Stimulated activated naive CD8-positive, alpha-beta T cell treated with anti-CD3 and anti-CD28 coated beads, Interleukin-15, Interleukin-2, amounts not matched to agents 100 ng/mL and 50 ng/mL, for 24 hours (primary cell): ENCODE data around the gene CAMKK2.
"Not testable (repeated sequence)": the region's sequence is repeated elsewhere in the genome, so short reads cannot be mapped to it uniquely, and the experiment has no call there.

Source experiments
- H3K27ac Mint-ChIP-seq: one replicate; pipeline ENCODE4 v1.8.0; 2021; ENCODE audit warnings: mild to moderate bottlenecking, mixed read lengths
- H3K27me3 Mint-ChIP-seq: one replicate; pipeline ENCODE4 v1.8.0; 2021; ENCODE audit warnings: mixed read lengths
- H3K36me3 Mint-ChIP-seq: one replicate; pipeline ENCODE4 v1.8.0; 2021; ENCODE audit warnings: low read depth, mixed read lengths
- H3K4me1 Mint-ChIP-seq: one replicate; pipeline ENCODE4 v1.8.0; 2021; ENCODE audit warnings: low read depth, mixed read lengths
- H3K4me3 Mint-ChIP-seq: one replicate; pipeline ENCODE4 v1.8.0; 2021; ENCODE audit warnings: mild to moderate bottlenecking, mixed read lengths
- H3K9me3 Mint-ChIP-seq: one replicate; pipeline ENCODE4 v1.8.0; 2021; ENCODE audit warnings: mixed read lengths

Gene CAMKK2

GRCh38 chr12:121289962-121290361 lies 6.5 kb downstream of the CAMKK2 start:
- Mint-ChIP-seq H3K27ac (no peak overlapping the region), H3K27me3 (no peaks in the 10 kb centered on the region), H3K9me3 (no peaks in the 10 kb centered on the region), H3K4me1 (peaks cover 18% of the 10 kb centered on the region), H3K4me3 (no peak overlapping the region), H3K36me3 (peaks cover 25% of the 10 kb centered on the region)

- Mint-ChIP-seq H3K27me3 (no peaks in the 10 kb centered on the region), H3K4me3 (no peak overlapping the region), H3K4me1 (peaks cover 13% of the 10 kb centered on the region), H3K27ac (no peak overlapping the region), H3K36me3 (peaks cover 25% of the 10 kb centered on the region), H3K9me3 (no peaks in the 10 kb centered on the region)
Observed at GRCh38 chr12:121288986-121289385, 7.5 kb downstream of the CAMKK2 start.

GRCh38 chr12:121288158-121288845 lies 8.2 kb downstream of the CAMKK2 start:
- no peaks in the 10 kb centered on the region for H3K9me3 Mint-ChIP-seq

GRCh38 chr12:121287267-121287954 lies 9.1 kb downstream of the CAMKK2 start:
- Mint-ChIP-seq H3K36me3 (peaks cover 13% of the 10 kb centered on the region), H3K4me1 (peaks cover 4% of the 10 kb centered on the region), H3K27ac (no peak overlapping the region), H3K4me3 (no peak overlapping the region), H3K9me3 (no peaks in the 10 kb centered on the region), H3K27me3 (no peaks in the 10 kb centered on the region)

More at GRCh38 chr12:121288158-121288845, 8.2 kb downstream of the CAMKK2 start:
- H3K27me3 Mint-ChIP-seq: no peaks in the 10 kb centered on the region
- H3K27ac Mint-ChIP-seq: no peak overlapping the region
- peaks cover 8% of the 10 kb centered on the region for H3K4me1 Mint-ChIP-seq
- H3K36me3 Mint-ChIP-seq: peaks cover 22% of the 10 kb centered on the region
- H3K4me3 Mint-ChIP-seq: no peak overlapping the region

DNA sequence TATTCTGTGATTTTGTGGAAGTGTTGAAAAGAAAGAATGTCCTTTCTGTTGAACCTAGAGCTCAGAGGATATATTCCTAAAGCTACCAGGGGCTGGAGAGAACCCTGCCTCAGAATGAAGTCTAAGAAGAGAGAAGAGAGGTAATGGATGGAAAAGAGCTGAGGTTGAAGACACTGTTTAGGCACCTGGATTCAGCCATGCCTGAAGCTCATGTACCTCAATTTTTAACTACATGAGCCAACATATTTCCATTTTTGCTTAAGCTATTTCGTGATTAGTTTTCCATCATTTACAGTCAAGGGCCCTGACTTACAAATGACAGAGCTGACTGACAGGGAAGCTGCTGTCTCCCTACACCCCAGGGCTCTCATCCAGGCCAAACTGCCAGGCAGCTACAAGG lies 10.7 kb downstream of the CAMKK2 start:
- Mint-ChIP-seq H3K4me1 (peaks cover 4% of the 10 kb centered on the region), H3K27me3 (no peaks in the 10 kb centered on the region), H3K36me3 (peaks cover 3% of the 10 kb centered on the region), H3K9me3 (no peaks in the 10 kb centered on the region), H3K4me3 (no peak overlapping the region), H3K27ac (no peak overlapping the region)

GRCh38 chr12:121284551-121285390 lies 11.7 kb downstream of the CAMKK2 start:
- Mint-ChIP-seq H3K4me3 (no peak overlapping the region), H3K27ac (no peak overlapping the region), H3K4me1 (peaks cover 4% of the 10 kb centered on the region), H3K9me3 (no peaks in the 10 kb centered on the region), H3K27me3 (no peaks in the 10 kb centered on the region), H3K36me3 (no peaks in the 10 kb centered on the region)

GRCh38 chr12:121283841-121284240 lies 12.7 kb downstream of the CAMKK2 start:
- H3K36me3 Mint-ChIP-seq: peaks cover under 1% of the 10 kb centered on the region
- peaks cover 4% of the 10 kb centered on the region for H3K4me1 Mint-ChIP-seq
- H3K9me3 Mint-ChIP-seq: no peaks in the 10 kb centered on the region
- H3K27me3 Mint-ChIP-seq: no peaks in the 10 kb centered on the region
- no peak overlapping the region for H3K4me3 Mint-ChIP-seq
- no peak overlapping the region for H3K27ac Mint-ChIP-seq

DNA sequence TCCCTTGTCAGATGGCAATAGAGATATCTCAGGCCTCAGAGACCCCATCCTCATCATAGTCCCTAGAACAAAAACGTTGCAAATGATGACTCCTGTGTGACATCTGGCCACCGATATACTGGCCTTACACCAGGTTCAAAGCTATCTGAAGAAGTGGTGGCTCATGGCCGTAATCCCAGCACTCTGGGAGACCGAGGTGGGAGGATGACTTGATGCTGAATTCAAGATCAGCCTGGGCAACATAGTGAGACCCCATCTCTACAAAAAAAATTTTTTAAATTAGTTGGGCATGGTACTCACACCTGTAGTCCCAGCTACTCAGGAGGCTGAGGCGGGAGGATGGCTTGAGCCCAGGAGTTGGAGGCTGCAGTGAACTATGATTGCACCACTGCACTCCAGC lies 13.1 kb downstream of the CAMKK2 start:
- Mint-ChIP-seq H3K27me3 (no peaks in the 10 kb centered on the region), H3K4me1 (peaks cover 2% of the 10 kb centered on the region), H3K27ac (no peak overlapping the region), H3K9me3 (no peaks in the 10 kb centered on the region), H3K4me3 (no peak overlapping the region), H3K36me3 (peaks cover 5% of the 10 kb centered on the region)

GRCh38 chr12:121282910-121283309 lies 13.6 kb downstream of the CAMKK2 start:
- H3K4me3 Mint-ChIP-seq, H3K36me3 Mint-ChIP-seq, H3K4me1 Mint-ChIP-seq, H3K9me3 Mint-ChIP-seq, H3K27ac Mint-ChIP-seq, H3K27me3 Mint-ChIP-seq: not testable (repeated sequence)

- Mint-ChIP-seq H3K9me3 (no peaks in the 10 kb centered on the region), H3K4me3 (no peak overlapping the region), H3K4me1 (peaks cover 3% of the 10 kb centered on the region), H3K36me3 (peaks cover 14% of the 10 kb centered on the region), H3K27me3 (no peaks in the 10 kb centered on the region), H3K27ac (no peak overlapping the region)
Observed at GRCh38 chr12:121282072-121282742, 14.3 kb downstream of the CAMKK2 start.

- not testable (repeated sequence) for H3K27me3 Mint-ChIP-seq, H3K9me3 Mint-ChIP-seq, H3K27ac Mint-ChIP-seq, H3K4me1 Mint-ChIP-seq, H3K4me3 Mint-ChIP-seq
- peaks cover 17% of the 10 kb centered on the region for H3K36me3 Mint-ChIP-seq
Observed at GRCh38 chr12:121281116-121281515, 15.4 kb downstream of the CAMKK2 start.

- H3K4me3 Mint-ChIP-seq, H3K9me3 Mint-ChIP-seq, H3K27ac Mint-ChIP-seq, H3K27me3 Mint-ChIP-seq, H3K4me1 Mint-ChIP-seq: not testable (repeated sequence)
- peaks cover 17% of the 10 kb centered on the region for H3K36me3 Mint-ChIP-seq
Observed at GRCh38 chr12:121280531-121280930, 16.0 kb downstream of the CAMKK2 start.

DNA sequence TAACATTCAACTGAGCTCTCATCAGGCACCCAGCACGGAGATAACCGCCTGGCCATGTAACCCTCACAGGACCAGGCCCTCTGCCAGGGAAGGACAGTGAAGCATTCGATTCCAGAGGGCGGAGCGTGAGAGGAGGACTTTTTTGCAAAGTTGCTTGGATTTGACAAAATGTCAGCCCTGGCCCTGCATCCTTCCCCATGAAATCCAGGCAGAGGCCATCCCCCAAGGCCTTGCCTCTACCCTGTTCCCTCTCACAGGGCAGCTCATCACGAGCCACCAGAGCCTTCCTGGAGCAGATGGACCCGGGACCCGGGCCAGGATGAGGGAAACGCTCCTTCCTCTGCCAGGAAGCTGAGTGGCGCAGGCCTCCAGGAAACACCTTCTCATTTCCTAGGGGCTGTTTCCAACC lies 17.0 kb downstream of the CAMKK2 start:
- no peaks in the 10 kb centered on the region for H3K9me3 Mint-ChIP-seq
- H3K27ac Mint-ChIP-seq: no peak overlapping the region
- peaks cover 22% of the 10 kb centered on the region for H3K36me3 Mint-ChIP-seq
- no peaks in the 10 kb centered on the region for H3K27me3 Mint-ChIP-seq
- no peak overlapping the region for H3K4me3 Mint-ChIP-seq
- H3K4me1 Mint-ChIP-seq: peaks cover 8% of the 10 kb centered on the region

GRCh38 chr12:121279071-121279375 lies 17.5 kb downstream of the CAMKK2 start:
- peaks cover 8% of the 10 kb centered on the region for H3K4me1 Mint-ChIP-seq
- H3K27ac Mint-ChIP-seq: no peak overlapping the region

More at GRCh38 chr12:121279071-121279375, 17.5 kb downstream of the CAMKK2 start:
- no peak overlapping the region for H3K4me3 Mint-ChIP-seq
- no peaks in the 10 kb centered on the region for H3K9me3 Mint-ChIP-seq
- H3K27me3 Mint-ChIP-seq: no peaks in the 10 kb centered on the region
- H3K36me3 Mint-ChIP-seq: peaks cover 22% of the 10 kb centered on the region
